Heart left ventricle (tissue), 13 donors: ENCODE measurements around the gene CCSER1.

Experiments
- POLR2A ChIP-seq, 2 donors: fragments of 450-650 bp; IDR thresholded peaks; one replicate each; pipeline ENCODE4 v1.6.1; 2017; ENCODE audit warnings: antibody characterized with exemption in 2 of 2, mild to moderate bottlenecking in 2 of 2, moderate library complexity in 2 of 2
- TF ChIP-seq, protein P1 (sequence below), 12 donors: fragments of 200-600 bp; sonication (generic) in 4 of 12; IDR thresholded peaks; one replicate each; pipeline versions ENCODE4 v1.5.0 to v1.8.0; 2018 to 2022; ENCODE audit warnings: antibody characterized with exemption in 12 of 12, mild to moderate bottlenecking in 5 of 12
- donor health status: ischemic (EF 13 %, LVEDD 7.1; RV severe dilation, severe dysfunction).
- donor health status: DM: no; HTN: yes; CAD: no.
- donor health status: DM: no; HTN: no; CAD: no.
- donor health status: ischemic (EF 25% LVEDD 6.9; RV normal size, moderate dysfunction).
- donor health status: ischemic (EF 25% LVEDD 5.7; RV mildly dilated, moderate dysfunction).
- donor health status: ischemic (EF 35%, LVEDD 5.7; RV mildly dilated, moderate dysfunction).
- donor health status: nonischemic (EF 11% LVEDD 7.7; RV severe dilation, severe dysfunction).
- donor health status: DM: yes; HTN: yes; CAD: no.
- donor health status: PGD.
- donor health status: ischemic (EF 29% LVEDD 5.4; RV normal size, mild dysfunction).
- donor health status: nonischemic (EF 23%, LVEDD 6.1; RV moderate dilation, normal function).

DNA sequence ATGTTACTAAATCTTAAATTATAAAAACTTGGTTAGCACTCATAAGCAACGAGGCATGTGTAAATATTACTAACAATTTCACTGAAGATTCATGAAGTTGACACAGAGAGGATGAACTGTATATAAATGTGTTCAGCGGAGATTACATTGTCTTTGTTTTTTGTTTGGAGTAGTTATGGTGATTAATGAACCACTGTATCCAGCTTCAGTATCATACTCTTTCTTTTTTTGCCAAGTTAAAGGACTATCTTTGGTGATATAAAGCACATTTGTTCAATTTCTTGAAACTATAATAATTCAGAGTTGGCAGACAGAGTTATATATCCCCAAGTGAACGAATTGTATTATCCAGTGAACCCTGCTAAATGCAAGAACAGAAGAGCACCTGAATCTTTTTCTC lies 497.6 kb downstream of the CCSER1 start:
- TF ChIP-seq, protein P1, sequence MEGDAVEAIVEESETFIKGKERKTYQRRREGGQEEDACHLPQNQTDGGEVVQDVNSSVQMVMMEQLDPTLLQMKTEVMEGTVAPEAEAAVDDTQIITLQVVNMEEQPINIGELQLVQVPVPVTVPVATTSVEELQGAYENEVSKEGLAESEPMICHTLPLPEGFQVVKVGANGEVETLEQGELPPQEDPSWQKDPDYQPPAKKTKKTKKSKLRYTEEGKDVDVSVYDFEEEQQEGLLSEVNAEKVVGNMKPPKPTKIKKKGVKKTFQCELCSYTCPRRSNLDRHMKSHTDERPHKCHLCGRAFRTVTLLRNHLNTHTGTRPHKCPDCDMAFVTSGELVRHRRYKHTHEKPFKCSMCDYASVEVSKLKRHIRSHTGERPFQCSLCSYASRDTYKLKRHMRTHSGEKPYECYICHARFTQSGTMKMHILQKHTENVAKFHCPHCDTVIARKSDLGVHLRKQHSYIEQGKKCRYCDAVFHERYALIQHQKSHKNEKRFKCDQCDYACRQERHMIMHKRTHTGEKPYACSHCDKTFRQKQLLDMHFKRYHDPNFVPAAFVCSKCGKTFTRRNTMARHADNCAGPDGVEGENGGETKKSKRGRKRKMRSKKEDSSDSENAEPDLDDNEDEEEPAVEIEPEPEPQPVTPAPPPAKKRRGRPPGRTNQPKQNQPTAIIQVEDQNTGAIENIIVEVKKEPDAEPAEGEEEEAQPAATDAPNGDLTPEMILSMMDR (IDR thresholded peaks at IDR 0.05): no peak
- TF ChIP-seq POLR2A (IDR thresholded peaks at IDR 0.05): no peak
